GM19397 (cell line): ENCODE measurements around the gene SGSH.
A peak's percentile ranks its signal among the peaks of the same experiment; 100 is the strongest.
"Not testable (repeated sequence)": the region's sequence is repeated elsewhere in the genome, so short reads cannot be mapped to it uniquely, and the experiment has no call there.

Experiments
- ATAC-seq: cut with Tn5 transposase; IDR thresholded peaks from one replicate; pipeline ENCODE4 v1.9.1; 2021; ENCODE audit warnings: mild to moderate bottlenecking, moderate library complexity; ENCODE audit not compliant: unreplicated experiment

The SGSH gene

GRCh38 chr17:80220054-80220735 is at the start of gene SGSH, which contains the start of gene SLC26A11:
TSS of gene SGSH (minus strand) at chr17:80220333. CDS start at chr17:80220313, 20 bp downstream.
TSS of gene SLC26A11 (plus strand) at chr17:80220427. CDS start at chr17:80221561, 1,134 bp downstream.
- no peak for ATAC-seq

GRCh38 chr17:80269405-80269807 is 49.3 kb upstream of the SGSH start:
- no peak for ATAC-seq

GRCh38 chr17:80268427-80268826 is 48.3 kb upstream of the SGSH start:
- ATAC-seq, result no peak

- ATAC-seq, result no peak
Measured at GRCh38 chr17:80267391-80267790, 47.3 kb upstream of the SGSH start.

- ATAC-seq, result no peak
Measured at GRCh38 chr17:80265205-80266068, 45.3 kb upstream of the SGSH start.

- ATAC-seq, result no peak
Measured at GRCh38 chr17:80264205-80265075, 44.3 kb upstream of the SGSH start.

- peak; percentile 40 for ATAC-seq
Measured at GRCh38 chr17:80263253-80264204, 43.4 kb upstream of the SGSH start.

- ATAC-seq, result no peak
Measured at GRCh38 chr17:80262775-80263244, 42.7 kb upstream of the SGSH start.

GRCh38 chr17:80262291-80262690 is 42.2 kb upstream of the SGSH start:
- ATAC-seq, result no peak

GRCh38 chr17:80261895-80262279 is 41.8 kb upstream of the SGSH start:
- no peak for ATAC-seq

- ATAC-seq, result no peak
Measured at GRCh38 chr17:80261159-80261894, 41.2 kb upstream of the SGSH start.

GRCh38 chr17:80260791-80261158 is 40.6 kb upstream of the SGSH start, which contains the start of gene RNF213:
TSS of gene RNF213 (plus strand) at chr17:80260852. CDS start at chr17:80263682, 2,830 bp downstream.
- peak; percentile 27 for ATAC-seq

- peak; percentile 37 for ATAC-seq
Measured at GRCh38 chr17:80260069-80260535, 40.0 kb upstream of the SGSH start.

- no peak for ATAC-seq
Measured at GRCh38 chr17:80259457-80260068, 39.4 kb upstream of the SGSH start.

- not testable (repeated sequence) for ATAC-seq
Measured at GRCh38 chr17:80258296-80258695, 38.2 kb upstream of the SGSH start.

- no peak for ATAC-seq
Measured at GRCh38 chr17:80257716-80258213, 37.6 kb upstream of the SGSH start.

GRCh38 chr17:80256034-80256350 is 35.9 kb upstream of the SGSH start:
- no peak for ATAC-seq
